Thyroid gland (tissue), 4 donors: ENCODE measurements around the gene PKP3.

Source experiments
- CTCF ChIP-seq, 6 experiments: fragments of 200-600 bp in 3 of 6; fragments of 450-650 bp in 3 of 6; sonication (generic) in 3 of 6; IDR thresholded peaks; one replicate each; pipeline ENCODE4 v1.5.1; 2016 to 2019; ENCODE audit warnings: antibody characterized with exemption in 6 of 6, mild to moderate bottlenecking in 2 of 6, inconsistent platforms in 1 of 6, moderate library complexity in 1 of 6
- POLR2A ChIP-seq, 2 donors: fragments of 450-650 bp; IDR thresholded peaks; one replicate each; pipeline ENCODE4 v1.6.1; 2017; ENCODE audit warnings: antibody characterized with exemption in 2 of 2, mild to moderate bottlenecking in 2 of 2, moderate library complexity in 1 of 2

- TF ChIP-seq CTCF (IDR thresholded peaks at IDR 0.05): no peak
- TF ChIP-seq POLR2A (IDR thresholded peaks at IDR 0.05): no peak
Observed at GRCh38 chr11:431921-432320, 37.9 kb downstream of the PKP3 start.
